Renal cortex interstitium (tissue), 11 donors: Measurements from ENCODE around the gene FSD1. TPM values are rescaled to one million over a fixed set of nuclear protein-coding genes. Genes with fewer than 3 reads are reported as not detected.
"Not testable (repeated sequence)": the region's sequence is repeated elsewhere in the genome, so short reads cannot be mapped to it uniquely, and the experiment has no call there.

Experiments
- DNase-seq, 11 donors: peaks; one replicate each; pipeline ENCODE4 v3.0.0-alpha.2; 2013; ENCODE audit warnings: low read depth in 9 of 11, low spot score in 4 of 11; ENCODE audit errors: extremely low read depth in 1 of 11
- polyA plus RNA-seq, 3 donors: library from polyadenylated mRNA; unstranded; fragments of 120-200 nt; gene quantifications; one replicate each; pipeline ENCODE4 v1.2.1, GENCODE V29; 2013; ENCODE audit not compliant: insufficient read length in 3 of 3

Gene FSD1
- polyA plus RNA-seq, 3 donors: 5.6 to 8.7 (median 6.9) TPM

- DNase-seq: peak in 1 of 11 donors; percentile 11
Measured at GRCh38 chr19:4279267-4279529, 25.2 kb upstream of the FSD1 start.

- no peak for DNase-seq
Measured at GRCh38 chr19:4279530-4280422, 24.6 kb upstream of the FSD1 start.

- DNase-seq: no peak
Measured at GRCh38 chr19:4284176-4284958, 20.0 kb upstream of the FSD1 start.

GRCh38 chr19:4284974-4285373 lies 19.4 kb upstream of the FSD1 start:
- no peak for DNase-seq

- not testable (repeated sequence) for DNase-seq
Measured at GRCh38 chr19:4286141-4286540, 18.3 kb upstream of the FSD1 start.

- DNase-seq: no peak
Measured at GRCh38 chr19:4288091-4288777, 16.2 kb upstream of the FSD1 start.

- no peak for DNase-seq
Measured at GRCh38 chr19:4291184-4291732, 13.1 kb upstream of the FSD1 start.

GRCh38 chr19:4292515-4292914 lies 11.9 kb upstream of the FSD1 start:
- DNase-seq: no peak

- no peak for DNase-seq
Measured at GRCh38 chr19:4294389-4294788, 10.0 kb upstream of the FSD1 start.

- no peak for DNase-seq
Measured at GRCh38 chr19:4295972-4296771, 8.2 kb upstream of the FSD1 start.

- no peak for DNase-seq
Measured at GRCh38 chr19:4297901-4298809, 6.2 kb upstream of the FSD1 start.

GRCh38 chr19:4298810-4299550 lies 5.4 kb upstream of the FSD1 start:
- DNase-seq: no peak

GRCh38 chr19:4300589-4300988 lies 3.8 kb upstream of the FSD1 start:
- no peak for DNase-seq

- DNase-seq: no peak
Measured at GRCh38 chr19:4301590-4302242, 2.7 kb upstream of the FSD1 start.

GRCh38 chr19:4302243-4302640 lies 2.2 kb upstream of the FSD1 start, which contains the start of gene TMIGD2:
TMIGD2 (minus strand) TSS chr19:4302389; CDS start chr19:4302385, 4 bp downstream.
- no peak for DNase-seq

- DNase-seq: no peak
Measured at GRCh38 chr19:4303819-4304537, 420 bp upstream of the FSD1 start.
